Neural cell (in vitro differentiated cells): ENCODE data around the gene PCGF6. TPM values are rescaled to one million over a fixed set of nuclear protein-coding genes. Genes with fewer than 3 reads are reported as not detected.

Experiments used
- H2AFZ ChIP-seq: fragments of 200-600, 300-800 bp; sonication (generic), shearing (Covaris generic); 2 replicates; pipeline ENCODE4 v1.6.0; 2014; ENCODE audit warnings: low read depth, mild to moderate bottlenecking, antibody characterized with exemption, low read length, moderate library complexity
- H3F3A ChIP-seq: fragments of 200-600 bp; shearing (Covaris generic); 2 replicates; pipeline ENCODE4 v1.6.1; 2016; ENCODE audit warnings: mild to moderate bottlenecking, moderate library complexity, mixed read lengths, antibody characterized with exemption, low read length; ENCODE audit not compliant: insufficient read depth, poor library complexity, severe bottlenecking
- H3K27ac ChIP-seq: fragments of 200-600, 300-800 bp; sonication (generic), shearing (Covaris generic); 2 replicates; pipeline ENCODE4 v1.5.1; 2014; ENCODE audit warnings: mild to moderate bottlenecking, low read length, moderate library complexity
- H3K27me3 ChIP-seq: fragments of 300-800, 200-600 bp; sonication (generic), shearing (Covaris generic); 2 replicates; pipeline ENCODE4 v1.6.0; 2014; ENCODE audit warnings: mild to moderate bottlenecking, low read depth, low read length, moderate library complexity; ENCODE audit not compliant: insufficient read depth
- H3K36me3 ChIP-seq: fragments of 300-800, 200-600 bp; sonication (generic), shearing (Covaris generic); 2 replicates; pipeline ENCODE4 v1.5.1; 2014; ENCODE audit warnings: mild to moderate bottlenecking, antibody characterized with exemption, low read length, moderate library complexity; ENCODE audit not compliant: insufficient read depth
- H3K4me2 ChIP-seq: fragments of 300-800, 200-600 bp; sonication (generic), shearing (Covaris generic); 2 replicates; pipeline ENCODE4 v1.6.0; 2014; ENCODE audit warnings: mild to moderate bottlenecking, low read length
- H3K4me3 ChIP-seq: fragments of 300-800, 200-600 bp; sonication (generic), shearing (Covaris generic); 2 replicates; pipeline ENCODE4 v1.5.1; 2014; ENCODE audit warnings: mild to moderate bottlenecking, low read length, moderate library complexity
- H3K79me2 ChIP-seq: fragments of 200-600 bp; shearing (Covaris generic); replicated peaks from 2 replicates; pipeline ENCODE4 v1.6.0; 2014; ENCODE audit warnings: mild to moderate bottlenecking, low read length, moderate library complexity; ENCODE audit not compliant: insufficient read depth
- H3K9ac ChIP-seq: fragments of 300-800, 200-600 bp; sonication (generic), shearing (Covaris generic); 2 replicates; pipeline ENCODE4 v1.6.1; 2016; ENCODE audit warnings: mild to moderate bottlenecking, low read length, mixed read lengths
- H3K9me2 ChIP-seq: fragments of 200-600 bp; shearing (Covaris generic); 2 replicates; pipeline ENCODE4 v1.6.1; 2016; ENCODE audit warnings: mild to moderate bottlenecking, low read length, mixed read lengths; ENCODE audit not compliant: insufficient read depth
- H3K9me3 ChIP-seq: fragments of 200-600, 300-800 bp; sonication (generic), shearing (Covaris generic); 2 replicates; pipeline ENCODE4 v1.6.1; 2016; ENCODE audit warnings: mild to moderate bottlenecking, mixed run types, low read length, moderate library complexity, mixed read lengths
- H4K20me1 ChIP-seq: fragments of 200-600 bp; shearing (Covaris generic); 2 replicates; pipeline ENCODE4 v1.6.1; 2016; ENCODE audit warnings: mild to moderate bottlenecking, mixed run types; ENCODE audit not compliant: insufficient read depth
- CTCF ChIP-seq: fragments of 450-650 bp; IDR thresholded peaks from 2 replicates; pipeline ENCODE4 v1.5.1; 2014; ENCODE audit warnings: antibody characterized with exemption, mild to moderate bottlenecking, moderate library complexity; ENCODE audit not compliant: poor library complexity, severe bottlenecking
- EP300 ChIP-seq: fragments of 450-650 bp; conservative IDR thresholded peaks from 2 replicates; pipeline ENCODE4 v1.6.1; 2014; ENCODE audit warnings: antibody characterized with exemption, mild to moderate bottlenecking, moderate library complexity; ENCODE audit not compliant: poor library complexity, severe bottlenecking
- EZH2 ChIP-seq: fragments of 200-600, 300-800 bp; shearing (Covaris generic), sonication (generic); IDR thresholded peaks from 2 replicates; pipeline ENCODE4 v1.6.1; 2014; ENCODE audit warnings: antibody characterized with exemption, low read length, borderline replicate concordance, mild to moderate bottlenecking; ENCODE audit not compliant: insufficient read depth, poor library complexity, severe bottlenecking
- MXI1 ChIP-seq: fragments of 450-650 bp; conservative IDR thresholded peaks from 2 replicates; pipeline ENCODE4 v1.6.1; 2014; ENCODE audit warnings: antibody characterized with exemption, mild to moderate bottlenecking; ENCODE audit not compliant: poor library complexity, severe bottlenecking
- POLR2AphosphoS5 ChIP-seq: IDR thresholded peaks from 2 replicates; pipeline ENCODE4 v1.6.1; 2012
- RAD21 ChIP-seq: fragments of 450-650 bp; conservative IDR thresholded peaks from 2 replicates; pipeline ENCODE4 v1.6.1; 2014; ENCODE audit warnings: antibody characterized with exemption, mild to moderate bottlenecking, moderate library complexity
- REST ChIP-seq: IDR thresholded peaks from 2 replicates; pipeline ENCODE4 v1.6.1; 2012; ENCODE audit warnings: borderline replicate concordance
- SMC3 ChIP-seq: fragments of 450-650 bp; conservative IDR thresholded peaks from 2 replicates; pipeline ENCODE4 v1.6.1; 2014; ENCODE audit warnings: antibody characterized with exemption, mild to moderate bottlenecking, moderate library complexity; ENCODE audit not compliant: poor library complexity
- TAF1 ChIP-seq: IDR thresholded peaks from 2 replicates; pipeline ENCODE4 v1.6.1; 2012; ENCODE audit warnings: low read depth
- polyA plus RNA-seq: library from polyadenylated mRNA; depleted of rRNA; stranded (reverse); fragments of >200 nt; gene quantifications from 2 replicates; pipeline ENCODE4 v1.2.3, GENCODE V29; 2014

Gene PCGF6
- polyA plus RNA-seq, 1 donor from 2014 or later: 31.3 TPM

GRCh38 chr10:103254538-103255325 is 96.2 kb downstream of the PCGF6 start:
- Histone ChIP-seq H3K4me2 (no peak overlapping the region), H3K27ac (no peak overlapping the region), H3K9me3 (no peaks in the 10 kb centered on the region), H3F3A (no peaks in the 10 kb centered on the region), H4K20me1 (no peaks in the 10 kb centered on the region), H3K9ac (no peak overlapping the region), H3K4me3 (no peak overlapping the region), H3K9me2 (no peaks in the 10 kb centered on the region), H3K79me2 (no peaks in the 10 kb centered on the region), H2AFZ (no peak overlapping the region), H3K27me3 (no peaks in the 10 kb centered on the region), H3K36me3 (no peaks in the 10 kb centered on the region)
- no peak for TF ChIP-seq POLR2AphosphoS5
- TF ChIP-seq MXI1: no peak
- no peak for TF ChIP-seq SMC3
- TF ChIP-seq REST: no peak
- TF ChIP-seq TAF1: no peak
- TF ChIP-seq EZH2: no peak
- TF ChIP-seq RAD21: no peak
- TF ChIP-seq EP300: no peak
- no peak for TF ChIP-seq CTCF

GRCh38 chr10:103254113-103254512 is 96.8 kb downstream of the PCGF6 start:
- Histone ChIP-seq H3K9me3 (no peaks in the 10 kb centered on the region), H3K79me2 (no peaks in the 10 kb centered on the region), H3K9ac (no peak overlapping the region)

More at GRCh38 chr10:103254113-103254512, 96.8 kb downstream of the PCGF6 start:
- TF ChIP-seq TAF1: no peak
- TF ChIP-seq REST: no peak
- TF ChIP-seq EZH2: no peak
- Histone ChIP-seq H3K27me3 (no peaks in the 10 kb centered on the region), H3K4me3 (no peak overlapping the region), H4K20me1 (no peaks in the 10 kb centered on the region), H3K36me3 (no peaks in the 10 kb centered on the region), H3F3A (no peaks in the 10 kb centered on the region), H2AFZ (no peak overlapping the region), H3K27ac (no peak overlapping the region), H3K9me2 (no peaks in the 10 kb centered on the region), H3K4me2 (no peak overlapping the region)
